GM18511 (cell line): Measurements from ENCODE around the gene ZNF169.
"Not testable (repeated sequence)": the region's sequence is repeated elsewhere in the genome, so short reads cannot be mapped to it uniquely, and the experiment has no call there.

Source experiments
- ATAC-seq: cut with Tn5 transposase; IDR thresholded peaks from one replicate; pipeline ENCODE4 v1.9.1; 2021; ENCODE audit warnings: mild to moderate bottlenecking, moderate library complexity; ENCODE audit not compliant: unreplicated experiment

Gene ZNF169

GRCh38 chr9:94286116-94286515, 27.0 kb downstream of the ZNF169 start:
- ATAC-seq: no peak

- no peak for ATAC-seq
Observed at GRCh38 chr9:94287877-94288513, 28.9 kb downstream of the ZNF169 start.

- no peak for ATAC-seq
Observed at GRCh38 chr9:94289691-94290090, 30.6 kb downstream of the ZNF169 start.

- ATAC-seq: no peak
Observed at GRCh38 chr9:94298949-94299599, 40.0 kb downstream of the ZNF169 start.

GRCh38 chr9:94300470-94301301, 41.6 kb downstream of the ZNF169 start:
- no peak for ATAC-seq

- ATAC-seq: no peak
Observed at GRCh38 chr9:94301583-94301982, 42.5 kb downstream of the ZNF169 start.

- no peak for ATAC-seq
Observed at GRCh38 chr9:94302426-94302825, 43.3 kb downstream of the ZNF169 start.

GRCh38 chr9:94303321-94303720, 44.2 kb downstream of the ZNF169 start:
- ATAC-seq: no peak

- ATAC-seq: not testable (repeated sequence)
Observed at GRCh38 chr9:94315034-94315984, 56.2 kb downstream of the ZNF169 start.

- ATAC-seq: peak; percentile 86
Observed at GRCh38 chr9:94316236-94316635, 57.1 kb downstream of the ZNF169 start.

- ATAC-seq: not testable (repeated sequence)
Observed at GRCh38 chr9:94317949-94318657, 59.0 kb downstream of the ZNF169 start.

GRCh38 chr9:94322342-94322940, 63.3 kb downstream of the ZNF169 start:
- not testable (repeated sequence) for ATAC-seq

GRCh38 chr9:94323153-94323798, 64.2 kb downstream of the ZNF169 start:
- not testable (repeated sequence) for ATAC-seq

GRCh38 chr9:94325583-94325982, 66.5 kb downstream of the ZNF169 start:
- ATAC-seq: not testable (repeated sequence)

- not testable (repeated sequence) for ATAC-seq
Observed at GRCh38 chr9:94328544-94328943, 69.4 kb downstream of the ZNF169 start, which contains the start of gene NUTM2F. TSS of gene NUTM2F (minus strand) at chr9:94328644. CDS start at chr9:94328623, 21 bp downstream.

GRCh38 chr9:94336445-94336844, 77.3 kb downstream of the ZNF169 start:
- ATAC-seq: not testable (repeated sequence)

- not testable (repeated sequence) for ATAC-seq
Observed at GRCh38 chr9:94338723-94339122, 79.6 kb downstream of the ZNF169 start.

- not testable (repeated sequence) for ATAC-seq
Observed at GRCh38 chr9:94339657-94340056, 80.6 kb downstream of the ZNF169 start.

GRCh38 chr9:94340750-94341149, 81.7 kb downstream of the ZNF169 start:
- not testable (repeated sequence) for ATAC-seq
